GM12872 (cell line): Measurements from ENCODE around the gene PRR29.

Experiments used
- TF ChIP-seq, protein P1 (sequence below): IDR thresholded peaks from 3 replicates; pipeline ENCODE4 v1.5.1; 2011; ENCODE audit warnings: low read depth, mild to moderate bottlenecking, low read length, moderate library complexity; ENCODE audit not compliant: insufficient read depth

PRR29 gene

DNA sequence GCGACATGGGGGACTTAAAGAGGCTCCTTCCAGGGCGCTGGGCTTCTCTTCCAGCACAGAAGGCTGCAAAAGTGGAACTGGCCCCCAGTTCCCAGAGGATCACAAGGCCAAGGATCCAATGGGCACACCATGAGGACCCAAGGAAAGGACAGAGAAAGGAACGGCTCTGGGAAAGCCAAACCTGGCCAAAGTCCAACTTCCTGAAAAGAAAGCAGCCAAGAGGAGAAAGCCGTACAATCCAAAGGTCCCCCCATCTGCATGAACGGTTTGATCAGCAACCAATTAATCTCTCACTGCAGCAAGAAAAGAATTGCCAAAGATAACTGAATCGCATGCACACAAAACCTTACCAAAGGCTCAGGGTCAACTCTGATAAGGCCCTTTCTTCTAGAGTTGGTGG lies 42.1 kb downstream of the PRR29 start:
- TF ChIP-seq, protein P1, sequence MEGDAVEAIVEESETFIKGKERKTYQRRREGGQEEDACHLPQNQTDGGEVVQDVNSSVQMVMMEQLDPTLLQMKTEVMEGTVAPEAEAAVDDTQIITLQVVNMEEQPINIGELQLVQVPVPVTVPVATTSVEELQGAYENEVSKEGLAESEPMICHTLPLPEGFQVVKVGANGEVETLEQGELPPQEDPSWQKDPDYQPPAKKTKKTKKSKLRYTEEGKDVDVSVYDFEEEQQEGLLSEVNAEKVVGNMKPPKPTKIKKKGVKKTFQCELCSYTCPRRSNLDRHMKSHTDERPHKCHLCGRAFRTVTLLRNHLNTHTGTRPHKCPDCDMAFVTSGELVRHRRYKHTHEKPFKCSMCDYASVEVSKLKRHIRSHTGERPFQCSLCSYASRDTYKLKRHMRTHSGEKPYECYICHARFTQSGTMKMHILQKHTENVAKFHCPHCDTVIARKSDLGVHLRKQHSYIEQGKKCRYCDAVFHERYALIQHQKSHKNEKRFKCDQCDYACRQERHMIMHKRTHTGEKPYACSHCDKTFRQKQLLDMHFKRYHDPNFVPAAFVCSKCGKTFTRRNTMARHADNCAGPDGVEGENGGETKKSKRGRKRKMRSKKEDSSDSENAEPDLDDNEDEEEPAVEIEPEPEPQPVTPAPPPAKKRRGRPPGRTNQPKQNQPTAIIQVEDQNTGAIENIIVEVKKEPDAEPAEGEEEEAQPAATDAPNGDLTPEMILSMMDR, result no peak

DNA sequence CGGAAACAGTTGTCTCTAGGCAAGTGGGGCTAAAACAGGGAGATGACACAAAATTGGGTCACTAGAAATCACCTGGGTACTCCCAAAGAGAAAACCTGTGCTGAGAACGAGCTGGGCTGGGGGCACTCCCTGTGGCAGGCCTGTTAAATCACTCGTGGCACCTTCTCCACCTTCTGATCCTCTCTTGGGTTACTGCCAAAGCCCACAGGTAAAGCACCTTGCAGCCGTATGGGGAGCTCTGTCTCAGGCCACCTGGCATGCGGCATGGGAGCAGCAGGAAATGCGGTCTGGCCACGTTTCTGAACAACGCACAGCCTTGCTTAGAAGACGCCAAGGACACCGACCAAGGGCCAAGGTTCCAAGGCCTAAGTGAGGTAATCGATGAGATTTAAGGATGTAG lies 43.8 kb downstream of the PRR29 start:
- TF ChIP-seq, protein P1, result no peak

DNA sequence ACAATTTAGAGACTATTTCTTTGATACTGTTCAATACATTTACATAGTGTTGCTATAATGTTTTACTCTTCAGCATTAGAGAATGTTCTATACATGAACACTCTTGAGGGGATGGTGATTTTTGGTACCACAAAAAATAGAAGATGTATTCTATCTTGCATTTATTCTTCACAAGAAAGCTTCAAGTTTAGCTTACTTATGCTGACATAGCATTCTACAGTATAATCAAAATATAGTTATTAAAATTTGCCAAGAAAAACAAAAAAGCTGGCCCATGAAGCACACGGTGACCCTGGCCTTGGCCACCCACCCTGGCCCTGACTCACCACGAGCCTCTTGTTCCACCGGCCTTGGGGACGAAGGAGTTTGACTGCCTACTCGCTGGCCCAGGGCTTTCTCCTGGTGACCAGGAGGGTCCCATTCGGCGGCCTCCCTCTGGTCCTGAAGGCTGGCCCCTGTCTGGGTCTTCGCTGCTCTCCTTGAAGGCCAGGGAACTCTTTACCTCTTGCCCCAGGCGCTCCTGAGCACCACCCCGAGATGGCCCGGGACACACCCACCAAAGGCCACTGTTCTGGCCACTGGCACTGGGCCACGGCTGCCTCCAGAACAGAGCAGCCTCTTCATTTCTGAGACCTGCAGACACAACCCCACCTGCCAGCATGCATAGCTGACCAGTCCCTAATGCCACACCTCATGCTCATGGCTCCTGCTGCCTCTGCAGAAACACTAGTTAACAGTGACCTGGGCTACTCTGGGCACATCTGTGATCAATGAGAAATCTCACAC lies 44.7 kb downstream of the PRR29 start:
- TF ChIP-seq, protein P1, result no peak

DNA sequence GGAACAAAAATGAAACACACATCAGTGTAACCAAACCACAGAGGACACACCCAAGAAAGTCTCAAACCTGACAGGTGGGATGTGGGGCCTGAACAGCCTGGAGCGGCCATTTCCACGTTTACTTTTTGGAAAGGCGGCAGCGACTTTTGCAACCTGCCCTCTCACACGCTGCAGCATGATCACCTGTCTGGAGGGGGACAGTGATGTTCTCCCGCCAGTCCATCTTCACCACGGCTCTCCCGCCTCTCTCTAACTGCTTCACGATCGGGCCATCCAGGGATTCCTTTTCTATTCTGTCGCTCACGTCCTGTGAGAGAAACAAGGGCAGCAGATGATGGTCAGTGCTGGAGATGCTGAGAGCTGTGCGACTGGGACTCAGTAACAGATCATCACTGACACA lies 47.0 kb downstream of the PRR29 start:
- TF ChIP-seq, protein P1, result no peak

DNA sequence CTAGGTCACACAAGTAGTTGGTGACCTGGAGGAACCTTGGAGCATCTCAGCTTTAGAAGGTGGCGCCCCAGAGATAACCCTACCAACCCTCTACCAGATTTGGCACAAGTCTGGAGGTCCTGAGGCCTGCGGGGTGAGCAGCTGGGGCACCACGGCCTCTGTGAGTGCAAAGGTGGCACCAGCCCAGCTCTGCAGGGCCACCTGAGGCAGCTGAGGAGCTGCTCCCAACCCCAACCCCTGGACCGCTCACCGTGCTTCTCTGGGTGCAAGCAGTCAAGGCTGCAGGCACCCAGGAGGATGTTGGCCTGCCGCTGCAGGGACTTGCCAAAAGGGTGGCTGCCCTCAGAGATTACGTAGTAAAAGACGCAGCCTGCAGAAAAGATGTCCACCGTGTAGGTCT lies 50.7 kb downstream of the PRR29 start:
- TF ChIP-seq, protein P1, result no peak

DNA sequence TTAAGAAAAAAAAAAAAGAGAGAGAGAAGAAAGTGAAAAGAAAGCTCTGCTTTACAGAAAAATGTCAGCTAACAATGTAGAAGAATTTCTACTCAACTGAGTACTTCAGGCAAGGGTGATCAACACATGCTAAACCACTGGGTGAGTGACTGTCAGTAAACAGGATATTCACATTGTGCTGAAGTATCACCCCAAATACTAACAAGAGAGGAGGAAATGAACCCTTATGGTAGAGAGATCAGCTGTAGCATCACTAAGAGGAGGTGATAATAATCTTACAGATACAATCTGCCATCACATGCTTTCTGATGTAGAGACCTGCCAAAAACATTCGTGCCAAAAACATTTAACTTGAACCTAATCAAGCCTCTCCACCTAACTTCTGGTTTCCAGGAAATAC lies 53.0 kb downstream of the PRR29 start:
- TF ChIP-seq, protein P1, result no peak

DNA sequence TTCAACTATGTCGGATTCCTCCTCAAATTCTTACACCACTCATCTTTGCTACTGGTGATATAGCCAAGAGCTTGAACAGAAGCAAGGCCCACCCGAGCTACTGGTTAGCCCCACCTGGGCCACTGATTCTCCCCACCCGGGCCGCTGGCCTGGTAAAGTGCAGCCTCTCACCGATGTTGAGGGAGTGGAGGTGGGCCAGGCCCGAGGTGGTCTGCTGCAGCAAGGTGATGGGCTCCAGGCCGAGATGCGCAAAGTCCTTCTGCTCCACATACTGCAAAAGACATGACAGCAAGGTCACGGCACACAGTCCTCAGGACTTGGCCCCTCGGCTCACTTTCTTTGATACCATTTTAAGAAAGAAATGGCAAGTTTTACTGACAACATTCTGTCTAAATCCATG lies 55.0 kb downstream of the PRR29 start:
- TF ChIP-seq, protein P1, result no peak
